WI38 (cell line): ENCODE measurements around the gene LPAR2.

Source experiments
- H3K4me3 ChIP-seq: 2 replicates; pipeline ENCODE4 v1.5.1; 2011; ENCODE audit warnings: low read depth, mild to moderate bottlenecking, control low read depth, low read length
- TF ChIP-seq, protein P1 (sequence below): IDR thresholded peaks from 2 replicates; pipeline ENCODE4 v1.5.1; 2012; ENCODE audit warnings: low read depth, mild to moderate bottlenecking, control low read depth, low read length

The LPAR2 gene

DNA sequence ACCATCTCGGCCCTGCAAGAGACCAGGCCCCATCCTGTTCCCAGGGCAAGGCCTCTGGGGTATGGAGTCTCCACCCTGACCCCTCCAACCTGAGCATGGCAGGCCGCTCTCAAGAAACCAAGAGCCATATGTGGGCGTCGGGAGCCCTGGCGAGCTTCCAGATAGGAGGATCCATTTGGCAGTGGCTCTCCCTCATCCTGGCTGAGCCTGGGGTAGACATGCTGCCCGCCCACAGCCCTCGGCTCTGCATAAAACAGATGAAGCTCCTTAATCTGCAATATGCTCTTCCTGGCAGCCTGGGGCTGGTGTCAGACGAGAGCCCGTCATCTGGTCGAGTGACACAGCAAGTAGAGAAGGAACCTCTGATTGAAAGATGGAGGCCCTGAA, 29.4 kb upstream of the LPAR2 start:
- TF ChIP-seq, protein P1, sequence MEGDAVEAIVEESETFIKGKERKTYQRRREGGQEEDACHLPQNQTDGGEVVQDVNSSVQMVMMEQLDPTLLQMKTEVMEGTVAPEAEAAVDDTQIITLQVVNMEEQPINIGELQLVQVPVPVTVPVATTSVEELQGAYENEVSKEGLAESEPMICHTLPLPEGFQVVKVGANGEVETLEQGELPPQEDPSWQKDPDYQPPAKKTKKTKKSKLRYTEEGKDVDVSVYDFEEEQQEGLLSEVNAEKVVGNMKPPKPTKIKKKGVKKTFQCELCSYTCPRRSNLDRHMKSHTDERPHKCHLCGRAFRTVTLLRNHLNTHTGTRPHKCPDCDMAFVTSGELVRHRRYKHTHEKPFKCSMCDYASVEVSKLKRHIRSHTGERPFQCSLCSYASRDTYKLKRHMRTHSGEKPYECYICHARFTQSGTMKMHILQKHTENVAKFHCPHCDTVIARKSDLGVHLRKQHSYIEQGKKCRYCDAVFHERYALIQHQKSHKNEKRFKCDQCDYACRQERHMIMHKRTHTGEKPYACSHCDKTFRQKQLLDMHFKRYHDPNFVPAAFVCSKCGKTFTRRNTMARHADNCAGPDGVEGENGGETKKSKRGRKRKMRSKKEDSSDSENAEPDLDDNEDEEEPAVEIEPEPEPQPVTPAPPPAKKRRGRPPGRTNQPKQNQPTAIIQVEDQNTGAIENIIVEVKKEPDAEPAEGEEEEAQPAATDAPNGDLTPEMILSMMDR, result no peak
- H3K4me3 ChIP-seq, result no peak overlapping the region

DNA sequence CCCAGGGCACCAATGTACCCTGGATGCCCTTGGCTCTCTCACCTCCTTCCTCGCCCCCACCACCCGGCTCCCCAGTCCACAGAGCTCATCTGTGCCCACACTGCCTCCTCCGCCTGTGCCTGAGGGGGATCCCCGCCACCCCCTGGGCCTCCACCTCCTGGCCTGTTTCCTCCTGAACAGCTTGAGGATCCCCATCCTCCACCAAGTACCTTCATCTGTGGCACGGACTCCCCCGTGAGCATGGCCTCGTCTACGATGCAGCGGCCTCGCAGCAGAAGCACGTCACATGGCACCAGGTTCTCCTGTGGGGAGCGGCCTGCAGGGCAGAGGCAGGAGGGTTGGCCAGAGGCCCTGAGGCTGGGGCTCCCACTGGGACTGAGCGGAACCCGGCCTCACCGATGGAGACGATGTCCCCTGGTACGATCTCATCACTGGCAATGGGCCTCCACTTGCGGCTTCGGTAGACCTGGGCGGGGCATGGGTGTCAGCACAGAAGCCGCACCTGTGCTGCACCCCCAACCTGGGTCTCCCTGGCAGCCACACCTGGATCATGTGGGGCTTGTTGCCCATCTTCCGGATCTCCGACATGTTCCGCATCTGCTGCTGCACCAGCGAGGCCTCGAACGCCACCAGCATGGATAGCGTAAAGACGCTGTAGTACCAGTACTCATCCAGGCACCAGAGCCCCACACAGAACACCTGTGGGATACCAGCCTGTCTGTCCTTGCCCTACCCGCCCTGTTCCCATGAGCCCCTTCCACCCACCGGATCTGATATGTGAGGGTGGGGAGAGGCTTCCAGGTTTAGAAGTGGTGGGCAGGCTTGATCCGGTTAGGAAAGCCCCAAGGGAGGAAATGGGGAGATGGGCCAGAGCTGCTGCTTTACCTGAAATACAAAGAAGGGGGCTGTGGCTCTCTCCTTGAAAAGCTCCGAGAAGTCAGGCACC, 28.7 kb upstream of the LPAR2 start:
- H3K4me3 ChIP-seq, result no peak overlapping the region
- TF ChIP-seq, protein P1, result no peak

DNA sequence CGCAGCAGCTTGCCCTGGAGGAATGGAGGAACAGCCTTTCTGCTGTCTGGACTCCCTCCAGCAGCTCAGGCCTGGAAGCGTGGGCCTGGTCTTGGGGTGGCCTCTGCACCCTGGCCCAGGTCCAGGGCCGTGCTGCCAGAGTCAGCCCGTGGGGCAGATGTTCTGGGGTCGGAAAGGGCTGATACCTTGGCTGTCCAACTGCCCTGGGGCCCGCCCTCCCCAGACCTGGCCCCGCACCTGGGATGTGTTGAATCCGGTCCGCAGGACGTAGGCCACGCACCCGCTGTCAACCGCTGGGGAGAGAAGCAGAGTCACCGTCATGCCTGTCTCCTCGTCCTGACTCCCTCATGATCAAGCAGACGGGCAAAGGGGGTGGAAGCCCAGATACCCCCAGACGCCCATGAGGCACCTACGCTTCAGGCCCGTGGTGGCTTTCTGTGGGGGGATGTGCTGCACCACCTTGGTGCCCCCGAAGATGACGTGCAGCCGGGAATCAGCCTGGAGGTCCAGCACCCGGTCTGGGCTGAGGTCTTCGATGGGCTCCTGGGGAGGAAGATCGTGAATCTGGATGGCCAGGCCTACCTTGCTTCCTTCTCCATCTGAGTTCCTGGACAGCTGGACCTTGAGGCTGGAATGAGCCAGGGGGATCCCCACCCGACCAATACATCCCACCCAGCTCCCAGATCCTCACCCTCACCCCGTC, 27.8 kb upstream of the LPAR2 start:
- TF ChIP-seq, protein P1, result no peak

DNA sequence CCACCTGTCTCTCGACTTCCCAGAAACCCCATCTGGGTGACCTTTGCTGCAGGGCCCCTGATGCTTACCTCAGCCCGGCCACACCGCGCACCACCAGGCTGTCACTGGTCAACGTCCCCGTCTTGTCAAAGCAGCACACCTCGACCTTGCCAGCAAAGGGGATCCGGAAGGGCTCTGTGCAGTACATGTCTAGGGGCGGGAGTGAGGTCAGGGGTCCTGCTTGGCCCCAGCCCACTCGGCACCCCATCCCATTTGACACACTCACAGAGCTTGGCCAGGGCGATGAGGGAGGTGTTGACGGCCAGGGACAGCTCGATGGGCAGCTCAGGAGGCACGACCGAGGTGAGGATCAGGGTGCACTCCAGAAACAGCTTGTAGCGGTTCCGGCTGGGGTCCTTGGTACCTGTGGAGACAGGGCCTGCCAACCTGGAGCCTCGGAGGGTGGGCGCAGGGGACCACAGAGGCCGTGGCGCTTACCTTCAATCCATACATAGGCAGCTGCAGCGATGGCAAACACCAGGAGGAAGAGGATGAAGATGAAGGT, 27.1 kb upstream of the LPAR2 start:
- H3K4me3 ChIP-seq, result no peak overlapping the region
- TF ChIP-seq, protein P1, result no peak

More for the DNA sequence above, 27.8 kb upstream of the LPAR2 start:
- no peak overlapping the region for H3K4me3 ChIP-seq

DNA sequence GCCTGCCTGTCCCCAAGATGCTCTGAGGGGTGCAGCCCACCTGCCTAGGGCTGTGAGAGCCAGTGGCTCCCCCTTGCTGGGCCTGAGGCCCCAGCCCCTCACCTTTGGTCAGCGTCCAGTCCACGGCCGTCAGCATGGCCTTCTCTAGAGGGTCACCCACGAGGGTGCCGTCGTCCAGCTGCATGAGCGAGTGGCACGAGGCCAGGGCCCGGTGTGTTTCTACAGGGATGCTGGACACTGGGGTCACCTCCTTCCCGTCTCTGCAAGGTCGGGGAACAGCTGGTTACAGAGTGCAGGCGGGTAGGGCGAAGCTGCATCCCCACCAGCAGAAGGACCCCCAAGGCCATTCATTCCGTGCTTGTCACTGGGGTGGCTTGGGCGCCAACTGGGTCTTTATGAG, 26.4 kb upstream of the LPAR2 start:
- TF ChIP-seq, protein P1, result no peak
- H3K4me3 ChIP-seq, result no peak overlapping the region

DNA sequence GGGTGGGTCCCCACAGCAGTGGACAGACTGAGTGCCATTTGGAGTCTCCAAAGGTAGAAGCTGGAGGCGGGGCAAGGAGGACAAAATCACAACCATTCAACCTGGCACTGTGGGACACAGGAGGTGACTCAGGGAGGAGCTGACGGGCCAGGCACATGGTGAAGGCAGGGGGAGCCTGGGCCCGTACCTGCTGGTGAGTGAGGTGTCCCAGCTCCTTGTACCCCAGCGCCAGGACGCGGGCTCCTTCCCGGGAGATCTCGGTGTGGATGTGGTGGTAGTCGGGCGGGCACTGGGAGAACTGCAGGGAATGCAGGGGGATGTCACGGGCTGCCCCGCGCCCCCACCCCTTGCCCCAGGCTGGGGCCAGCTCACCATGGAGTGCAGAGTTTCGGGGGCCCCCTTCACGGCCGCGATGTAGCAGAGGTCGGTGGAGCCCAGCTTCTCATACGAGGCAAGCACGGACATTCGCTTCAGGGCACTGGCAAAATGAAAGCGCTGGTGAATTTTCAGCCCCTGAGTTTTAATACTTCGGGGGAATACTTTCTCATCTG, 25.7 kb upstream of the LPAR2 start:
- H3K4me3 ChIP-seq, result no peak overlapping the region
- TF ChIP-seq, protein P1, result no peak
